ENCODE results near the gene UGT3A1.
A peak's percentile ranks its signal among the peaks of the same experiment; 100 is the strongest.

UGT3A1 gene

DNA sequence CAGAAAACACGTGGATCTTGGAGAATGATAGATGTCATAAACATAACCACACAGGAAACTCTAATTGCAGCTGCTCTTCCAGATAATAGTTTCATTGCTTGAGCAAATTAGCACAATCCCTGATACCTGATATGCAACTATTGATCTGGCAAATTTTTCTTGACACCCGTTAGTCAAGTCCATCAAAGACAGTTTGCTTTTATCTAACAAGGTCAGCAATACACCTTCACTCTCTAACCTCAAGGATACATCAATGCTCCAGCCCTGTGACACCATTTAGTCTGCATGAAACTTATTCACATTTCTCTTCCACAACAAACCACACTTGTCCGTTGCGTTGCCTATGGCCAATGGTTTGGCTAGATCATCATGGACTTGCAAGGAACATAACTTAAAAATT, 16.6 kb downstream of the UGT3A1 start:
- no peak for DNase-seq (ENCODE audit: low read depth in 1 of 2, low spot score in 1 of 2)
- H3K4me3 ChIP-seq (replicated peaks; ENCODE audit: insufficient read depth, low read length), result no peak overlapping the region
- no peak for TF ChIP-seq GABPA (IDR thresholded peaks at IDR 0.05; ENCODE audit: low read depth)
- no peak for TF ChIP-seq POLR2AphosphoS5 (IDR thresholded peaks at IDR 0.05; ENCODE audit: low read depth)
- no peak for TF ChIP-seq SPI1 (IDR thresholded peaks at IDR 0.05; ENCODE audit: borderline replicate concordance, low read depth)
- no peak for TF ChIP-seq CTCF (IDR thresholded peaks at IDR 0.05; ENCODE audit: insufficient read depth, low read length)
- TF ChIP-seq REST (IDR thresholded peaks at IDR 0.05; ENCODE audit: insufficient replicate concordance, low read depth), result no peak
- H3K27ac ChIP-seq (replicated peaks), result no peak overlapping the region
- no peaks in the 10 kb centered on the region for H3K27me3 ChIP-seq (ENCODE audit: insufficient read depth, poor library complexity, severe bottlenecking)

- no peaks in the 10 kb centered on the region for H3K27me3 ChIP-seq (ENCODE audit: insufficient read depth, poor library complexity, severe bottlenecking)
- no peak for DNase-seq (ENCODE audit: low read depth in 1 of 2, low spot score in 1 of 2)
- H3K4me3 ChIP-seq (replicated peaks; ENCODE audit: insufficient read depth, low read length), result no peak overlapping the region
- TF ChIP-seq POLR2AphosphoS5 (IDR thresholded peaks at IDR 0.05; ENCODE audit: low read depth), result no peak
- no peak overlapping the region for H3K27ac ChIP-seq (replicated peaks)
Observed at GRCh38 chr5:35971878-35972210, 19.3 kb downstream of the UGT3A1 start.

GRCh38 chr5:35971186-35971877, 19.9 kb downstream of the UGT3A1 start:
- no peak for DNase-seq (ENCODE audit: low read depth in 1 of 2, low spot score in 1 of 2)
- no peak for TF ChIP-seq POLR2AphosphoS5 (IDR thresholded peaks at IDR 0.05; ENCODE audit: low read depth)
- TF ChIP-seq SPI1 (IDR thresholded peaks at IDR 0.05; ENCODE audit: borderline replicate concordance, low read depth), result no peak
- TF ChIP-seq GABPA (IDR thresholded peaks at IDR 0.05; ENCODE audit: low read depth), result no peak
- TF ChIP-seq REST (IDR thresholded peaks at IDR 0.05; ENCODE audit: insufficient replicate concordance, low read depth), result no peak
- TF ChIP-seq CTCF (IDR thresholded peaks at IDR 0.05; ENCODE audit: insufficient read depth, low read length), result no peak
- Histone ChIP-seq H3K27me3 (ENCODE audit: insufficient read depth, poor library complexity, severe bottlenecking) (no peaks in the 10 kb centered on the region), H3K4me3 (replicated peaks; ENCODE audit: insufficient read depth, low read length) (no peak overlapping the region), H3K27ac (replicated peaks) (no peak overlapping the region)

GRCh38 chr5:35963381-35963843, 27.8 kb downstream of the UGT3A1 start:
- Histone ChIP-seq H3K27me3 (ENCODE audit: insufficient read depth, poor library complexity, severe bottlenecking) (no peaks in the 10 kb centered on the region), H3K4me3 (replicated peaks; ENCODE audit: insufficient read depth, low read length) (no peak overlapping the region), H3K27ac (replicated peaks) (no peak overlapping the region)
- TF ChIP-seq CTCF (IDR thresholded peaks at IDR 0.05; ENCODE audit: insufficient read depth, low read length) (peak; percentile 16), REST (IDR thresholded peaks at IDR 0.05; ENCODE audit: insufficient replicate concordance, low read depth) (no peak)
- DNase-seq (ENCODE audit: low read depth in 1 of 2, low spot score in 1 of 2), result peak in 1 of 2 experiments; percentile 38

Data from HL-60 (cell line).